Mesendoderm (in vitro differentiated cells): ENCODE results near the gene SP1.

Source experiments
- DNase-seq: peaks from one replicate; pipeline ENCODE4 v3.0.0; 2013
- H2AK5ac ChIP-seq: 2 replicates; pipeline ENCODE4 v1.6.1; 2013; ENCODE audit warnings: low read length, inconsistent platforms
- H2BK120ac ChIP-seq: 2 replicates; pipeline ENCODE4 v1.6.1; 2013; ENCODE audit warnings: low read depth, mild to moderate bottlenecking, low read length, moderate library complexity, mixed read lengths
- H2BK15ac ChIP-seq: replicated peaks from 2 replicates; pipeline ENCODE4 v1.6.1; 2013; ENCODE audit warnings: low read depth, mild to moderate bottlenecking, moderate library complexity
- H2BK5ac ChIP-seq: 2 replicates; pipeline ENCODE4 v1.6.1; 2013; ENCODE audit warnings: low read length, inconsistent platforms
- H3K18ac ChIP-seq: 2 replicates; pipeline ENCODE4 v1.6.1; 2013; ENCODE audit warnings: mild to moderate bottlenecking, low read length, mixed read lengths
- H3K23ac ChIP-seq: one replicate; pipeline ENCODE4 v1.6.1; 2013; ENCODE audit warnings: low read length
- H3K27ac ChIP-seq: 2 replicates; pipeline ENCODE4 v1.5.1; 2013; ENCODE audit warnings: low read depth, mild to moderate bottlenecking, inconsistent platforms, low read length, moderate library complexity
- H3K27me3 ChIP-seq: 2 replicates; pipeline ENCODE4 v1.6.1; 2013; ENCODE audit warnings: low read length, control low read depth, mild to moderate bottlenecking, inconsistent platforms; ENCODE audit not compliant: insufficient read depth, poor library complexity
- H3K36me3 ChIP-seq: 2 replicates; pipeline ENCODE4 v1.6.1; 2013; ENCODE audit warnings: low read length, inconsistent platforms; ENCODE audit not compliant: control insufficient read depth, insufficient read depth
- H3K4ac ChIP-seq: one replicate; pipeline ENCODE4 v1.6.1; 2013; ENCODE audit warnings: low read depth, mild to moderate bottlenecking, low read length, moderate library complexity
- H3K4me1 ChIP-seq: 2 replicates; pipeline ENCODE4 v1.6.1; 2013; ENCODE audit warnings: low read depth, low read length, inconsistent platforms; ENCODE audit not compliant: control insufficient read depth
- H3K4me2 ChIP-seq: 2 replicates; pipeline ENCODE4 v1.6.1; 2013; ENCODE audit warnings: low read length
- H3K4me3 ChIP-seq: 2 replicates; pipeline ENCODE4 v1.5.1; 2013; ENCODE audit warnings: mild to moderate bottlenecking, low read length
- H3K56ac ChIP-seq: one replicate; pipeline ENCODE4 v1.6.1; 2013; ENCODE audit warnings: low read length
- H3K79me1 ChIP-seq: 2 replicates; pipeline ENCODE4 v1.6.1; 2013; ENCODE audit warnings: low read length, inconsistent platforms
- H3K79me2 ChIP-seq: 2 replicates; pipeline ENCODE4 v1.6.1; 2013; ENCODE audit warnings: mild to moderate bottlenecking, low read length; ENCODE audit not compliant: control insufficient read depth, insufficient read depth
- H3K9ac ChIP-seq: 2 replicates; pipeline ENCODE4 v1.6.1; 2013; ENCODE audit warnings: low read length, inconsistent platforms
- H4K5ac ChIP-seq: one replicate; pipeline ENCODE4 v1.6.1; 2013; ENCODE audit warnings: low read length
- H4K8ac ChIP-seq: one replicate; pipeline ENCODE4 v1.6.1; 2013; ENCODE audit warnings: low read depth, mild to moderate bottlenecking, control low read depth, low read length, moderate library complexity
- WGBS: extraction: QIAGEN DNeasy Blood & Tissue Kit; methylation state at CpG from one replicate; pipeline ENCODE4 v1.1.7; 2013; ENCODE audit warnings: low lambda C conversion rate, missing lambda C conversion rate; ENCODE audit not compliant: insufficient coverage; ENCODE audit errors: extremely low coverage; 5-methylcytosine and 5-hydroxymethylcytosine counted together

SP1 gene

DNA sequence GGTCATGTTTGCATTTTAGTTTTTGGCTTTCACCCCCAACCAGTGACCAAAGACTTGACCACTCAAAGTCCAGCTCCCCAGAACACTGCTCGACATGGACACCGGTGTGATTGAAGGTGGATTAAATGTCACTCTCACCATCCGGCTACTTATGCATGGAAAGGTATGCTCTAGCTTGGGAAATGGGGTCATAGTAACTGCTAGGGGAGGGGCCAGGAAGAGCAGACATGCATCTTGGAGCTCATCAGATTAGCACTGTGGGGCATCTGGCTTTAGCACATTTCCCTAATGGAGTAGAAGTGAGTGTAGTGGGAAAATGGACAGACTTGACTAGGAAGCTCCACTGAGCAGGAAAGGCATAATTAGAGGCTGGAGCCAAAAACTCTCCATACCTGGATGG, 74.7 kb downstream of the SP1 start:
- no CpG with 5 or more reads among the region's 3 CpGs for whole genome bisulfite sequencing
- Histone ChIP-seq H3K4me3 (no peak overlapping the region), H3K36me3 (peaks cover 23% of the 10 kb centered on the region)

DNA sequence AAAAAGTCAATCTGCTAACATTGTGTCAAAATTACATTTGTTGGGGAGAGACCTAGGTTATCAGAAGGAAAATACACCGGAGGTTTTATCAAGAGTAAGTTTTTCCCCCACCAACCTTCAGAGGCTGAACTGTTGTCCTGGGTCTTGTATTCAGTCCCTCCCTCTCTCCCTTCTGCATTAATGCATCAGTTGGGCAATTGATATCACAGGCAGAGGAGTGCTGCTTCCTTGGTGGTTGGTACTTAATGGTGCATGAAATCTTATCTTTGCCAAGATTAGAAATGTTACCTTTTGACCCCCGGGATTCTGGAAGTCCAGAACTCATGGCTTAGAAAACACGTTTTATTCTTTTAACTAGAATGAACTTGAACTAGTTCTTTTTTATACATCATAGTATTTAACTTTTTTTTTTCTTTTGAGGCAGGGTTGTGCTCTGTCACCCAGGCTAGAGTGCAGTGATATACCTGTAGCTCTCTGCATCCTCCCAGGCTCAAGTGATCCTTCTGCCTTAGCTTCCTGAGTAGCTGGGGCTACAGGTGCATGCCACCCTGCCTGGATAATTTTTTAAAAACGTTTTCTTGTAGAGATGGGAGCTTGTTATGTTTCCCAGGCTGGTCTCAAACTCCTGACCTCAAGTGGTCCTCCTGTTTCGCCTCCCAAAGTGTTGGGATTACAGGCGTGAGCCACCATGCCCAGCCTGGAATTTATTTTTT, 76.8 kb downstream of the SP1 start:
- Histone ChIP-seq H3K79me1 (peaks cover 22% of the 10 kb centered on the region), H3K56ac (no peak overlapping the region), H3K18ac (no peak overlapping the region), H3K4me2 (no peak overlapping the region), H2BK5ac (no peak overlapping the region), H3K9ac (no peak overlapping the region), H3K4ac (no peak overlapping the region), H4K5ac (no peak overlapping the region), H3K27me3 (no peaks in the 10 kb centered on the region), H3K36me3 (peaks cover 33% of the 10 kb centered on the region), H2BK15ac (no peak overlapping the region), H3K23ac (no peak overlapping the region), H3K27ac (no peak overlapping the region), H3K4me1 (peaks cover 4% of the 10 kb centered on the region), H3K79me2 (peaks cover 66% of the 10 kb centered on the region), H2AK5ac (no peak overlapping the region), H3K4me3 (no peak overlapping the region), H2BK120ac (no peak overlapping the region), H4K8ac (no peak overlapping the region)
- no peak for DNase-seq
- no CpG with 5 or more reads among the region's 6 CpGs for WGBS

More for the DNA sequence above, 74.7 kb downstream of the SP1 start:
- H3K23ac ChIP-seq: no peak overlapping the region
- H3K18ac ChIP-seq: no peak overlapping the region
- no peak overlapping the region for H2AK5ac ChIP-seq
- peak overlapping the region; percentile 18 for H3K56ac ChIP-seq
- peaks cover 52% of the 10 kb centered on the region for H3K79me2 ChIP-seq
- H3K4ac ChIP-seq: no peak overlapping the region
- no peak overlapping the region for H4K5ac ChIP-seq
- no peak overlapping the region for H2BK120ac ChIP-seq
- no peak overlapping the region for H3K27ac ChIP-seq
- peak overlapping the region; percentile 19 for H3K4me2 ChIP-seq
- H4K8ac ChIP-seq: no peak overlapping the region
- no peak overlapping the region for H2BK5ac ChIP-seq
- peaks cover 4% of the 10 kb centered on the region for H3K4me1 ChIP-seq
- peaks cover 20% of the 10 kb centered on the region for H3K79me1 ChIP-seq
- peak; percentile 56 for DNase-seq
- no peak overlapping the region for H2BK15ac ChIP-seq
- H3K27me3 ChIP-seq: no peaks in the 10 kb centered on the region
- peak overlapping the region; percentile 26 for H3K9ac ChIP-seq

DNA sequence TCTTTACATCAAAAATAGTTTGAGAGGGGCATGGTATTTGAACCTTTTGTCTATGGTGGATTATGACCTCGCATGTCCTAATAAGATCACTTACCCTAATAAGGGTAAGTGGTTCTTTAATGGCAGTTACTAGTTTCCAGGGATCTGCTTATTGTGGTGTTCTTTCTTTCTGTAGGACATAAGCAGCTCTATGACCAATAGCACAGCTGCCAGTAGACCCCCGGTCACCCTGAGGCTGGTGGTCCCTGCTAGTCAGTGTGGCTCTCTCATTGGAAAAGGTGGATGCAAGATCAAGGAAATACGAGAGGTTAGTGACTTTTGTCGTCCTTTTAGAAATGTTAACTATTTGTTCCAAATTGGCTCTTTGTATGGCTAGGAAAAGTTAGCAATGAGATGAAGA, 79.1 kb downstream of the SP1 start:
- DNase-seq: no peak
- Histone ChIP-seq H3K23ac (no peak overlapping the region), H3K9ac (no peak overlapping the region), H3K4me2 (no peak overlapping the region), H2BK120ac (no peak overlapping the region), H4K5ac (no peak overlapping the region), H2AK5ac (no peak overlapping the region), H3K27me3 (no peaks in the 10 kb centered on the region), H3K18ac (no peak overlapping the region), H2BK5ac (no peak overlapping the region), H3K27ac (no peak overlapping the region), H3K4me3 (no peak overlapping the region), H3K79me1 (peaks cover 35% of the 10 kb centered on the region), H3K36me3 (peaks cover 47% of the 10 kb centered on the region), H2BK15ac (no peak overlapping the region), H4K8ac (no peak overlapping the region), H3K4ac (no peak overlapping the region), H3K4me1 (peaks cover 4% of the 10 kb centered on the region), H3K79me2 (peaks cover 62% of the 10 kb centered on the region), H3K56ac (no peak overlapping the region)
- no CpG with 5 or more reads among the region's 4 CpGs for WGBS

DNA sequence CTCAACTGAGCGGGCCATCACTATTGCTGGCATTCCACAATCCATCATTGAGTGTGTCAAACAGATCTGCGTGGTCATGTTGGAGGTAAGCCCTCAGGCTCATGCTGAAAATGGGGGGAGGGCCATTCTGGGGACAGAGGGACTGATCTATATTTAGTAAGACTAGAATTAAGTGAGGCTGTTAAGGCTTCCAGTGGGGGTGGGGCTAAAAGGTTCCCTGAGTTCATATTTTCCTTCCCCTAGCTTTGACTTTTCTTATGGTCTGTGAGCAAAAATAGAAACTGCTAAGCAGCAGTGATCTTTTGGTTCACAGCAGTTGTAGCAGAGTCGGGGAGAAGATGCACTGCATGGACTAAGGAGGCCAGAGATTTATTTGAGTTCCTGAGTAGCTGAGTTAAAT, 81.1 kb downstream of the SP1 start:
- no peak for DNase-seq

DNA sequence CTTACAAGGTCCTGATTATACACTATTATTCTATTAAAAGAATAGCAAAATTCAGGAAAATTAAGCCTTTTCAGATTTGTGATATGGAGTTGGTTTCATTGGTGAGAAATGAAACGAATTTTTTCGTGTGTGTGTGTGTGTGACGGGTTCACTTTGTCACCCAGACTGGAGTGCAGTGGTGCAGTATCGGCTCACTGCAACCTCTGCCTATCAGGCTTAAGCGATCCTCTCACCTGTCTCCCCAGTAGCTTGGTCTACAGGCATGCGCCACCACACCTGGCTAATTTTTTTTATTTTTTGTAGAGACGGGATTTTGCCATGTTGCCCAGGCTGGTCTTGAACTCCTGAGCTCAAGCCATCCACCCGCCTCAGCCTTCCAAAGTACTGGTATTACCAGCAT, 81.6 kb downstream of the SP1 start:
- 100% methylated on average over 3 of the region's 8 CpGs for WGBS
- Histone ChIP-seq H3K4me2 (no peak overlapping the region), H3K36me3 (peaks cover 53% of the 10 kb centered on the region)

More for the DNA sequence above, 81.1 kb downstream of the SP1 start:
- H3K79me1 ChIP-seq: peaks cover 32% of the 10 kb centered on the region
- H3K23ac ChIP-seq: no peak overlapping the region
- H2BK120ac ChIP-seq: no peak overlapping the region
- no peaks in the 10 kb centered on the region for H3K27me3 ChIP-seq
- no peak overlapping the region for H4K5ac ChIP-seq
- H3K36me3 ChIP-seq: peaks cover 50% of the 10 kb centered on the region
- H3K4me2 ChIP-seq: no peak overlapping the region
- no peak overlapping the region for H2BK5ac ChIP-seq
- H3K4me1 ChIP-seq: peaks cover 2% of the 10 kb centered on the region
- H3K18ac ChIP-seq: no peak overlapping the region
- no peak overlapping the region for H3K27ac ChIP-seq
- H2BK15ac ChIP-seq: no peak overlapping the region
- WGBS: no CpG with 5 or more reads among the region's 3 CpGs
- H3K4ac ChIP-seq: no peak overlapping the region
- peaks cover 57% of the 10 kb centered on the region for H3K79me2 ChIP-seq
- no peak overlapping the region for H3K4me3 ChIP-seq
- H3K56ac ChIP-seq: no peak overlapping the region
- no peak overlapping the region for H4K8ac ChIP-seq
- no peak overlapping the region for H2AK5ac ChIP-seq
- no peak overlapping the region for H3K9ac ChIP-seq

DNA sequence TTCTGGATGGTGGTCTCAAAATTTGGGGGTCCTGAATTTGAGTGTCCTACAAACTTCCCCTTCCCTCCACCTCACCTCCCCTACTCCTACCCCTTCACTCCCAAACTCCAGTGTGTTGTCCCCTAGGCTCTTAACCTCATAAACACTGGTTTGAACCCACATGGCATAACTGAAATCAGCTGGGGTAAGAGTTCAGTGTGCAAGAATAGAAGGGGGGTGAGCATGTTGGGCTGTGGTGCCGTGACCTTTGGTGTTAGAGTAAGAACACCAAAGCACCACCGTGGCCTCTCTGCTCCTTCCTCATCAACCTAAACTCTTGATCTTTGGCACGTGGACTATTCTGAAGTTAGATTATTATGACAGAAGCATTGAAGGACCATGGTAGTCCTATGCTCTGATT, 83.0 kb downstream of the SP1 start:
- no peak overlapping the region for H3K18ac ChIP-seq
- no peak overlapping the region for H3K4me3 ChIP-seq
- no peak overlapping the region for H2BK5ac ChIP-seq
- no peak overlapping the region for H4K5ac ChIP-seq
- peaks cover 2% of the 10 kb centered on the region for H3K4me1 ChIP-seq
- no peak overlapping the region for H4K8ac ChIP-seq
- H3K23ac ChIP-seq: no peak overlapping the region
- WGBS: no CpG with 5 or more reads among the region's 3 CpGs
- H2AK5ac ChIP-seq: no peak overlapping the region
- H3K79me2 ChIP-seq: peaks cover 57% of the 10 kb centered on the region
- no peak overlapping the region for H3K56ac ChIP-seq
- no peak overlapping the region for H3K4me2 ChIP-seq
- peaks cover 61% of the 10 kb centered on the region for H3K36me3 ChIP-seq
- no peak overlapping the region for H2BK120ac ChIP-seq
- no peak overlapping the region for H3K27ac ChIP-seq
- H2BK15ac ChIP-seq: no peak overlapping the region
- DNase-seq: no peak
- H3K9ac ChIP-seq: no peak overlapping the region
- no peaks in the 10 kb centered on the region for H3K27me3 ChIP-seq
- H3K4ac ChIP-seq: no peak overlapping the region
- H3K79me1 ChIP-seq: peaks cover 34% of the 10 kb centered on the region

More for the DNA sequence above, 81.6 kb downstream of the SP1 start:
- Histone ChIP-seq H3K79me2 (peaks cover 56% of the 10 kb centered on the region), H4K8ac (no peak overlapping the region), H3K27me3 (no peaks in the 10 kb centered on the region), H3K56ac (no peak overlapping the region), H3K9ac (no peak overlapping the region), H3K79me1 (peaks cover 34% of the 10 kb centered on the region), H2AK5ac (no peak overlapping the region), H2BK120ac (no peak overlapping the region), H4K5ac (no peak overlapping the region), H3K4ac (no peak overlapping the region), H2BK5ac (no peak overlapping the region), H3K4me3 (no peak overlapping the region), H2BK15ac (no peak overlapping the region), H3K23ac (no peak overlapping the region), H3K18ac (no peak overlapping the region), H3K4me1 (peaks cover 2% of the 10 kb centered on the region), H3K27ac (no peak overlapping the region)
- DNase-seq: no peak
